Measurements from ENCODE around the gene STXBP2. TPM values are rescaled to one million over a fixed set of nuclear protein-coding genes. Genes with fewer than 3 reads are reported as not detected.

The STXBP2 gene
- total RNA-seq, 1 donor from 2014 or later, result 61.6 TPM

GRCh38 chr19:7620442-7621412, 16.2 kb upstream of the STXBP2 start:
- no peak overlapping the region for H3K4me3 Mint-ChIP-seq
- peaks cover 7% of the 10 kb centered on the region for H3K4me1 Mint-ChIP-seq (ENCODE audit: unreplicated experiment)
- DNase-seq (ENCODE audit: extremely low spot score, unreplicated experiment), result no peak
- peaks cover 13% of the 10 kb centered on the region for H3K36me3 Mint-ChIP-seq
- H3K27me3 Mint-ChIP-seq, result no peaks in the 10 kb centered on the region
- no peak for TF ChIP-seq CTCF (conservative IDR thresholded peaks at IDR 0.05)
- no peaks in the 10 kb centered on the region for H3K9me3 Mint-ChIP-seq
- no peak overlapping the region for H3K27ac Mint-ChIP-seq

GRCh38 chr19:7622933-7623685, 13.8 kb upstream of the STXBP2 start:
- no peaks in the 10 kb centered on the region for H3K9me3 Mint-ChIP-seq
- H3K36me3 Mint-ChIP-seq, result peaks cover 13% of the 10 kb centered on the region
- no peak for TF ChIP-seq CTCF (conservative IDR thresholded peaks at IDR 0.05)
- no peak for DNase-seq (ENCODE audit: extremely low spot score, unreplicated experiment)
- H3K27ac Mint-ChIP-seq, result peak overlapping the region; percentile 69
- no peaks in the 10 kb centered on the region for H3K27me3 Mint-ChIP-seq
- H3K4me3 Mint-ChIP-seq, result no peak overlapping the region
- peaks cover 7% of the 10 kb centered on the region for H3K4me1 Mint-ChIP-seq (ENCODE audit: unreplicated experiment)

GRCh38 chr19:7623725-7624603, 12.9 kb upstream of the STXBP2 start:
- H3K4me3 Mint-ChIP-seq, result no peak overlapping the region
- no peak for TF ChIP-seq CTCF (conservative IDR thresholded peaks at IDR 0.05)
- no peaks in the 10 kb centered on the region for H3K27me3 Mint-ChIP-seq
- H3K27ac Mint-ChIP-seq, result no peak overlapping the region
- no peaks in the 10 kb centered on the region for H3K9me3 Mint-ChIP-seq
- DNase-seq (ENCODE audit: extremely low spot score, unreplicated experiment), result no peak
- peaks cover 5% of the 10 kb centered on the region for H3K36me3 Mint-ChIP-seq
- peaks cover 8% of the 10 kb centered on the region for H3K4me1 Mint-ChIP-seq (ENCODE audit: unreplicated experiment)

GRCh38 chr19:7624810-7625209, 12.1 kb upstream of the STXBP2 start:
- peaks cover 12% of the 10 kb centered on the region for H3K36me3 Mint-ChIP-seq
- TF ChIP-seq CTCF (conservative IDR thresholded peaks at IDR 0.05), result no peak
- H3K27me3 Mint-ChIP-seq, result no peaks in the 10 kb centered on the region
- no peak overlapping the region for H3K27ac Mint-ChIP-seq
- H3K9me3 Mint-ChIP-seq, result no peaks in the 10 kb centered on the region
- H3K4me3 Mint-ChIP-seq, result no peak overlapping the region
- DNase-seq (ENCODE audit: extremely low spot score, unreplicated experiment), result no peak
- peaks cover 16% of the 10 kb centered on the region for H3K4me1 Mint-ChIP-seq (ENCODE audit: unreplicated experiment)

- H3K27ac Mint-ChIP-seq, result no peak overlapping the region
- H3K4me3 Mint-ChIP-seq, result no peak overlapping the region
- H3K36me3 Mint-ChIP-seq, result peaks cover 12% of the 10 kb centered on the region
- DNase-seq (ENCODE audit: extremely low spot score, unreplicated experiment), result no peak
- TF ChIP-seq CTCF (conservative IDR thresholded peaks at IDR 0.05), result no peak
- peaks cover 17% of the 10 kb centered on the region for H3K4me1 Mint-ChIP-seq (ENCODE audit: unreplicated experiment)
- H3K27me3 Mint-ChIP-seq, result no peaks in the 10 kb centered on the region
- no peaks in the 10 kb centered on the region for H3K9me3 Mint-ChIP-seq
Observed at GRCh38 chr19:7625763-7626372, 11.0 kb upstream of the STXBP2 start.

All from type B pancreatic cell (in vitro differentiated cells).